T-cell (primary cell): ENCODE measurements around the gene KIAA1671. TPM values are rescaled to one million over a fixed set of nuclear protein-coding genes. Genes with fewer than 3 reads are reported as not detected.
"Not testable (repeated sequence)": the region's sequence is repeated elsewhere in the genome, so short reads cannot be mapped to it uniquely, and the experiment has no call there.

Experiments used
- ATAC-seq, 4 experiments: fragments of 200-7000 bp in 3 of 4; fragments of 150-1000 bp in 1 of 4; cut with Tn5 transposase; replicated peaks in 1 of 4; 1 replicate in 3 of 4; 2 replicates in 1 of 4; pipeline ENCODE4 v1.10.0; 2021; ENCODE audit warnings: moderate library complexity in 3 of 4, mild to moderate bottlenecking in 2 of 4, moderate number of reproducible peaks in 1 of 4
- CTCF ChIA-PET, 2 donors: fragments of 300-600 bp; sonication (Branson Sonifier 250); formaldehyde crosslinking; loops; one replicate each; lab custom pipeline; 2022; ENCODE audit warnings: antibody characterized with exemption in 2 of 2; lab: Charles Lee
- POLR2A ChIA-PET, 2 donors: fragments of 300-600 bp; sonication (Branson Sonifier 250); formaldehyde crosslinking; loops; one replicate each; lab custom pipeline; 2022; ENCODE audit warnings: antibody characterized with exemption in 2 of 2; lab: Charles Lee
- DNase-seq, 35 experiments: peaks; one replicate each; pipeline versions ENCODE4 v3.0.0 to v3.0.0-alpha.2; 2013 to 2023
- H3K27ac ChIP-seq: one replicate; pipeline ENCODE4 v1.5.1; 2013; ENCODE audit warnings: low read length
- H3K27me3 ChIP-seq, 2 experiments: replicated peaks in 1 of 2; 1 replicate in 1 of 2; 2 replicates in 1 of 2; pipeline versions ENCODE4 v1.6.1 to v1.7.0; 2013; ENCODE audit warnings: low read length in 1 of 2, mixed read lengths in 1 of 2; ENCODE audit not compliant: control insufficient read depth in 2 of 2, insufficient read depth in 2 of 2; ENCODE audit errors: extremely low read depth in 1 of 2
- H3K36me3 ChIP-seq, 2 donors: 1 replicate in 1 of 2; 2 replicates in 1 of 2; pipeline versions ENCODE4 v1.6.1 to v1.7.0; 2013; ENCODE audit warnings: low read length in 1 of 2; ENCODE audit not compliant: control insufficient read depth in 2 of 2, insufficient read depth in 1 of 2; ENCODE audit errors: extremely low read depth in 1 of 2
- H3K4me1 ChIP-seq, 2 experiments: 1 replicate in 1 of 2; 2 replicates in 1 of 2; pipeline versions ENCODE4 v1.6.1 to v1.7.0; 2013; ENCODE audit warnings: low read length in 2 of 2, mixed read lengths in 1 of 2; ENCODE audit not compliant: insufficient read depth in 2 of 2, control insufficient read depth in 1 of 2; ENCODE audit errors: extremely low read depth in 1 of 2
- H3K4me3 ChIP-seq, 2 donors: 1 replicate in 1 of 2; 2 replicates in 1 of 2; pipeline versions ENCODE4 v1.5.1 to v1.7.0; 2013; ENCODE audit warnings: mild to moderate bottlenecking in 2 of 2, low read length in 1 of 2, moderate library complexity in 1 of 2; ENCODE audit not compliant: control insufficient read depth in 1 of 2; ENCODE audit errors: extremely low read depth in 1 of 2
- H3K9me3 ChIP-seq: 2 replicates; pipeline ENCODE4 v1.7.0; 2013
- H3K27ac Mint-ChIP-seq, 2 donors: one replicate each; pipeline ENCODE4 v1.8.0; 2020 to 2021; ENCODE audit warnings: mild to moderate bottlenecking in 2 of 2, mixed read lengths in 2 of 2
- H3K27me3 Mint-ChIP-seq, 2 donors: one replicate each; pipeline ENCODE4 v1.8.0; 2021 to 2022; ENCODE audit warnings: mixed read lengths in 2 of 2
- H3K36me3 Mint-ChIP-seq: one replicate; pipeline ENCODE4 v1.8.0; 2021; ENCODE audit warnings: mixed read lengths
- H3K4me1 Mint-ChIP-seq, 3 donors: one replicate each; pipeline ENCODE4 v1.8.0; 2020 to 2022; ENCODE audit warnings: mixed read lengths in 3 of 3, mild to moderate bottlenecking in 1 of 3
- H3K4me3 Mint-ChIP-seq, 3 donors: one replicate each; pipeline ENCODE4 v1.8.0; 2020 to 2022; ENCODE audit warnings: mild to moderate bottlenecking in 3 of 3, mixed read lengths in 3 of 3, moderate library complexity in 3 of 3
- H3K9me3 Mint-ChIP-seq, 3 donors: one replicate each; pipeline ENCODE4 v1.8.0; 2020 to 2022; ENCODE audit warnings: mixed read lengths in 3 of 3
- WGBS: methylation state at CpG from one replicate; pipeline ENCODE4 v1.1.5; 2013; ENCODE audit warnings: missing lambda C conversion rate; ENCODE audit not compliant: insufficient coverage; 5-methylcytosine and 5-hydroxymethylcytosine counted together
- total RNA-seq, 35 experiments: library from RNA in 6 of 35; stranded (reverse) in 6 of 35; fragments of 120-200 nt in 1 of 35; gene quantifications; one replicate each; pipeline versions ENCODE4 v1.2.1 to v1.2.4 and lab custom pipeline; 2013 to 2026

KIAA1671 gene
- total RNA-seq, 5 donors from 2014 or later (not counting 1 experiment from before 2014, with no cell fraction given) = 5.1 to 20.3 (median 9.0) TPM

- H3K4me3 Mint-ChIP-seq, H3K36me3 ChIP-seq, H3K27ac ChIP-seq, H3K9me3 ChIP-seq, H3K4me1 ChIP-seq, ATAC-seq, H3K9me3 Mint-ChIP-seq, H3K4me3 ChIP-seq, CTCF ChIA-PET, DNase-seq, H3K36me3 Mint-ChIP-seq, POLR2A ChIA-PET, H3K4me1 Mint-ChIP-seq: not testable (repeated sequence)
- H3K27me3 ChIP-seq = peaks cover 2 to 44% of the 10 kb centered on the region in 2 experiments
- H3K27ac Mint-ChIP-seq = peak overlapping the region in 1 of 2 donors; percentile 33
- H3K27me3 Mint-ChIP-seq = peaks cover 28 to 58% of the 10 kb centered on the region in 2 donors
Measured at GRCh38 chr22:25233706-25234105, 281.2 kb downstream of the KIAA1671 start.

GRCh38 chr22:25235547-25236290, 283.2 kb downstream of the KIAA1671 start:
- Histone ChIP-seq H3K9me3 (no peaks in the 10 kb centered on the region), H3K27ac (no peak overlapping the region), H3K27me3 (peaks cover 2 to 44% of the 10 kb centered on the region in 2 experiments), H3K36me3 (no peaks in the 10 kb centered on the region), H3K4me1 (peaks cover 0 to 6% of the 10 kb centered on the region in 2 experiments), H3K4me3 (no peak overlapping the region)
- Mint-ChIP-seq H3K27ac (no peak overlapping the region), H3K27me3 (peaks cover 33 to 57% of the 10 kb centered on the region in 2 donors), H3K4me1 (peaks cover 3 to 5% (median 5%) of the 10 kb centered on the region in 3 donors), H3K9me3 (no peaks in the 10 kb centered on the region), H3K36me3 (no peaks in the 10 kb centered on the region), H3K4me3 (peak overlapping the region in 1 of 3 donors; percentile 9)
- ChIA-PET CTCF (interaction anchor here in 1 of 2 donors (0.6 kb wide), 1 partner anchor 936 kb away, joined by 3 read pairs; no protein-coding TSS in a partner anchor), POLR2A (no interaction called here)
- WGBS = 12% methylated on average over 27 of the region's 30 CpGs
- ATAC-seq (peak; percentile 61 to 83 (median 72)), DNase-seq (peak; percentile 7 to 69 (median 40))

- no peak for ATAC-seq
- ChIA-PET POLR2A (no interaction called here), CTCF (interaction anchor here in 1 of 2 donors (0.6 kb wide), 1 partner anchor 935 kb away, joined by 3 read pairs; no protein-coding TSS in a partner anchor)
- 100% methylated on average over 1 of the region's 6 CpGs for WGBS
- H3K4me1 Mint-ChIP-seq = peaks cover 3 to 5% (median 5%) of the 10 kb centered on the region in 3 donors
- Histone ChIP-seq H3K4me3 (no peak overlapping the region), H3K27ac (no peak overlapping the region), H3K27me3 (peaks cover 2 to 39% of the 10 kb centered on the region in 2 experiments), H3K9me3 (no peaks in the 10 kb centered on the region), H3K36me3 (no peaks in the 10 kb centered on the region), H3K4me1 (peaks cover 0 to 6% of the 10 kb centered on the region in 2 experiments)
- no peaks in the 10 kb centered on the region for H3K36me3 Mint-ChIP-seq
- H3K4me3 Mint-ChIP-seq = no peak overlapping the region
- H3K27ac Mint-ChIP-seq = no peak overlapping the region
- no peak for DNase-seq
- no peaks in the 10 kb centered on the region for H3K9me3 Mint-ChIP-seq
- H3K27me3 Mint-ChIP-seq = peaks cover 36 to 60% of the 10 kb centered on the region in 2 donors
Measured at GRCh38 chr22:25236417-25236816, 283.9 kb downstream of the KIAA1671 start.

- Histone ChIP-seq H3K9me3 (no peaks in the 10 kb centered on the region), H3K27ac (no peak overlapping the region), H3K4me1 (peaks cover 0 to 6% of the 10 kb centered on the region in 2 experiments), H3K4me3 (no peak overlapping the region), H3K27me3 (peaks cover 2 to 30% of the 10 kb centered on the region in 2 experiments), H3K36me3 (no peaks in the 10 kb centered on the region)
- Mint-ChIP-seq H3K4me1 (peaks cover 3 to 5% (median 5%) of the 10 kb centered on the region in 3 donors), H3K36me3 (no peaks in the 10 kb centered on the region), H3K9me3 (no peaks in the 10 kb centered on the region), H3K27me3 (peaks cover 30 to 54% of the 10 kb centered on the region in 2 donors), H3K27ac (no peak overlapping the region), H3K4me3 (no peak overlapping the region)
- DNase-seq = no peak
- ChIA-PET POLR2A (no interaction called here), CTCF (no interaction called here)
- WGBS = 81% methylated on average over 3 of the region's 4 CpGs
- no peak for ATAC-seq
Measured at GRCh38 chr22:25237503-25237902, 285.0 kb downstream of the KIAA1671 start.

GRCh38 chr22:25238058-25238457, 285.5 kb downstream of the KIAA1671 start:
- H3K9me3 Mint-ChIP-seq, H3K27ac ChIP-seq, H3K4me3 Mint-ChIP-seq, H3K4me3 ChIP-seq, H3K9me3 ChIP-seq, H3K27ac Mint-ChIP-seq, H3K36me3 ChIP-seq, CTCF ChIA-PET, POLR2A ChIA-PET, DNase-seq, H3K4me1 Mint-ChIP-seq, ATAC-seq, H3K36me3 Mint-ChIP-seq, H3K4me1 ChIP-seq: not testable (repeated sequence)
- peaks cover 2 to 28% of the 10 kb centered on the region in 2 experiments for H3K27me3 ChIP-seq
- H3K27me3 Mint-ChIP-seq = peaks cover 28 to 50% of the 10 kb centered on the region in 2 donors
- WGBS = no CpG with 5 or more reads among the region's 9 CpGs
